HG02623 (cell line): ENCODE measurements around the gene SLC25A47.
"Not testable (repeated sequence)": the region's sequence is repeated elsewhere in the genome, so short reads cannot be mapped to it uniquely, and the experiment has no call there.

Experiments
- ATAC-seq: cut with Tn5 transposase; IDR thresholded peaks from one replicate; pipeline ENCODE4 v1.9.1; 2021; ENCODE audit warnings: moderate library complexity; ENCODE audit not compliant: unreplicated experiment

Gene SLC25A47

DNA sequence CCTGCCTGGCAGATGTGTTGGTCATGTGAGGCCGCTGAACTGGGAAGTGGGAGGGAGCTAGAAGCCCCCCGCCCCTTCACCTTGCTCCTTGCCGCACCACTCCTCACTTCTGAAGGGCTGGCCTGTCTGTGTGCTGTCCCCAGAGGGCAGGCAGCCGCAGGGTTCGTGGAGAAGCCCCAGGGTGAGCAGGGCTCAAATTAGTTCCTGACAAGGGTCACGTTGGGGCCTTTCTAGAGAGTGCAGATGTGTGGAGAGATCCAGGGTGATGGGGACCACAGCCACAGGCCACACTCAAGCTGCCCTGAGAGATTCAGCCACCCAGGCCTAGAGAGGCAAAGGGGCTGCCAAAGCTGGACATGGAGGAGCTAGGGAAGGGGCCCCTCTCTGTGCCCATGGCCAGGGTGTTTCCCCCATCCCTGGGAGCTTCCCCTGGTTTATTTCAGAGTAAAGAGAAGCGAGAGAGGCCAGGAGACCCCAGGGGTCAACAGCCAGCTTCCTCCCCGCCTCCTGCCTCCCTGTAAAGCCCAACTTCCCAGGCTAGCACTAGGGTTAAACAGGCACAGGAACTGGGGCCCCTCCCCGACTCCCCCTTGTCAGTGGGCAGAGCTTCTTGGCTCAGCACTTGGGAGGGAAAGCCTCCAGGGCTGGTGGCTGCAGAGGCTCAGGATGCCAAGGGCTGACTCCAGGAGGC lies 33.1 kb upstream of the SLC25A47 start:
- no peak for ATAC-seq

- ATAC-seq: no peak
Measured at GRCh38 chr14:100290607-100291304, 32.4 kb upstream of the SLC25A47 start.

GRCh38 chr14:100291305-100292075 lies 31.6 kb upstream of the SLC25A47 start:
- ATAC-seq: no peak

- ATAC-seq: no peak
Measured at GRCh38 chr14:100292301-100292775, 30.8 kb upstream of the SLC25A47 start.

GRCh38 chr14:100292776-100293461 lies 30.2 kb upstream of the SLC25A47 start:
- ATAC-seq: no peak

GRCh38 chr14:100293497-100294212 lies 29.5 kb upstream of the SLC25A47 start:
- ATAC-seq: no peak

GRCh38 chr14:100294213-100294962 lies 28.8 kb upstream of the SLC25A47 start:
- ATAC-seq: no peak

DNA sequence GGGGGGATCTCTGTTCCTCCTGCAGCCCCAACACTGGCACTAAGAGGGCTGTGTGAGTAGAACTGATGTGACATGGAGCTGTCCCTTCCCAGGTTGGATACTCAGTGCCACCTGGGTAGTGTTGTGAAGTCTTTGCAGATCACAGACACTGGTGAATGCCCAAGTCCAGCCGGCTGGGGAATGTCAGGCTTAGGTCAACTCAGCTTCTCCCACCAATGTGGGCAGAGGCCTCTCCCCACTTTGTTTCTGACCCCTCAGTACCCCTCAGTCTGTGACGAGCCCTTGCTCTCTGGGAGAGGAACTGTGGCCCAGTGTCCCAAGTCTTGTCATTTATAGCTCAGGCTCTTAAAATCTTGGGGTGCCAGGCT lies 28.2 kb upstream of the SLC25A47 start:
- no peak for ATAC-seq

- ATAC-seq: no peak
Measured at GRCh38 chr14:100295376-100296105, 27.6 kb upstream of the SLC25A47 start.

- ATAC-seq: no peak
Measured at GRCh38 chr14:100296106-100296651, 27.0 kb upstream of the SLC25A47 start.

GRCh38 chr14:100296729-100297128 lies 26.4 kb upstream of the SLC25A47 start:
- not testable (repeated sequence) for ATAC-seq

GRCh38 chr14:100297320-100298300 lies 25.5 kb upstream of the SLC25A47 start:
- ATAC-seq: peak; percentile 85

DNA sequence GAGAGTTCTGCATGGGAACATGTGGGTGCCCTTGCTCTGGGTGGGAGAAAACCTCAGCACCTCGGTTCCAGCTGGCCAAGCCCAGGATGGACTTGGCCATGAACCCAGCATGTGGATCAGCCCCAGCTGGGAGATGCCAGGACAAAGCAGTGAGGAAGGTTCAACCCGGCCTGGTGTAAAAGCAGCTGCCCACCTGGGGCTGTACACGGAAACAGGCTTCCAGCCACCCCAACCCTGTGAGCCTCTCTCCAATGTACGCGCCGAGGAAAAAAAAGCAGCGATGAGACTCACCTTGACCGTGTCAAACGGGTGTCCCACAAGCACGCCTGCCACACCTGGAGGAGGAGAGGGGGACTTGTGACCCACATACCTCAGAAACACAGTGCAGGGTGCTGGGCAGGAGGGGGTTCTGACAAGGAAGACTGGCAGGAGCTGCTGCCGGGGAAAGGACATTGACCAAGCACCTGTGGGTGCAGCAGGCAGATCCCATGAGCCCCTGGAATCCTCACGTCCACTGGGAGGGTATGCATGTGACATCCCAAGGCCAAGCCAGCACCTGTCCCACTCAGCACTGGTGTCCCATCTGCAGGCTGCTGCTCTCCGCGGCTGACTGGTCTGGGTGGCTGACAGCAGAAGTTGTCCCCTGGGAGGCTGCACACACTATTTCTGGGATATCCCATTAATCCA lies 24.4 kb upstream of the SLC25A47 start:
- ATAC-seq: no peak

DNA sequence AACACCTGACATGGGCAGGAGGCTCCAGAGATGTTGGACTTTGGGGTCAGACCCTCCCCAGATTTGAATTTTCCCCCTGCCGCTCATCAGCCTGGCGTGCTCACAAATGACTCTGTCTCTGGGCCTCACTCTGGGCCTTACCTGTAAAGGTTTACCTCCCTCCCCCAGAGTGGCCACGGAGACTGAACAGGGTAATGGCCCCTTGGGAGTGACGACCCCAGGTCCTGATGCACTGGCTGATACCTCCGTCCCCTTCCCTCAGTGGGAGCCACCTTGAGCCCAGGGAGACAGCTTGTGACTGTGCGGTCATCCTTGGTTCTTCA lies 23.9 kb upstream of the SLC25A47 start:
- ATAC-seq: no peak

- ATAC-seq: no peak
Measured at GRCh38 chr14:100302616-100303015, 20.5 kb upstream of the SLC25A47 start.

- no peak for ATAC-seq
Measured at GRCh38 chr14:100303179-100303578, 20.0 kb upstream of the SLC25A47 start.

DNA sequence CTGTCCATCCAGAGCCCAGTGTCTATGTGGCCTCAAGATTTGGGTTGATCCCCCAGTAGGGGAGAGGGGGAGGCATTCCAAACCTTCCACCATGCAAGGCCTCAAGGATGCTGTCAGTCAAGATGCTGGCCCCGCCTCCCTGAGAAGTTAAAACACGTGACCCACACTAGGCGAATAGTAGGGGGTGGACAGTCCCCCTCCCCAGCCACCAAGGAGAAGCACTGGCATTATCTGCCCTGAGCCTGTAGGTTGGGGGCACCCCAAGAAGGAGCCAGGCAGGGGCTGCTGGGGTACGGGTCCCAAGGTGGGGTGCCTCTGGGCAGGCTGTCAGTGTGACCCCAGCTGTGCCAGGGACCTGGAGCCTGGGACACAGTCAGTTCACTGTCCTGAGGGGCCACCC lies 19.2 kb upstream of the SLC25A47 start:
- no peak for ATAC-seq
